Subcutaneous adipose tissue (tissue), 4 donors: ENCODE data around the gene SERPINA10. TPM values are rescaled to one million over a fixed set of nuclear protein-coding genes. Genes with fewer than 3 reads are reported as not detected.

Experiments
- total RNA-seq, 4 donors: library from RNA; depleted of rRNA; stranded (reverse); fragments of >200 nt; gene quantifications; one replicate each; pipeline ENCODE4 v1.1.0, GENCODE V29; 2016
- TF ChIP-seq, protein P1 (sequence below): fragments of 450-650 bp; IDR thresholded peaks from one replicate; pipeline ENCODE4 v1.5.1; 2016; ENCODE audit warnings: low read depth, mild to moderate bottlenecking, control low read depth, antibody characterized with exemption, moderate library complexity

Gene SERPINA10
- total RNA-seq, 4 donors from 2014 or later: not detected

DNA sequence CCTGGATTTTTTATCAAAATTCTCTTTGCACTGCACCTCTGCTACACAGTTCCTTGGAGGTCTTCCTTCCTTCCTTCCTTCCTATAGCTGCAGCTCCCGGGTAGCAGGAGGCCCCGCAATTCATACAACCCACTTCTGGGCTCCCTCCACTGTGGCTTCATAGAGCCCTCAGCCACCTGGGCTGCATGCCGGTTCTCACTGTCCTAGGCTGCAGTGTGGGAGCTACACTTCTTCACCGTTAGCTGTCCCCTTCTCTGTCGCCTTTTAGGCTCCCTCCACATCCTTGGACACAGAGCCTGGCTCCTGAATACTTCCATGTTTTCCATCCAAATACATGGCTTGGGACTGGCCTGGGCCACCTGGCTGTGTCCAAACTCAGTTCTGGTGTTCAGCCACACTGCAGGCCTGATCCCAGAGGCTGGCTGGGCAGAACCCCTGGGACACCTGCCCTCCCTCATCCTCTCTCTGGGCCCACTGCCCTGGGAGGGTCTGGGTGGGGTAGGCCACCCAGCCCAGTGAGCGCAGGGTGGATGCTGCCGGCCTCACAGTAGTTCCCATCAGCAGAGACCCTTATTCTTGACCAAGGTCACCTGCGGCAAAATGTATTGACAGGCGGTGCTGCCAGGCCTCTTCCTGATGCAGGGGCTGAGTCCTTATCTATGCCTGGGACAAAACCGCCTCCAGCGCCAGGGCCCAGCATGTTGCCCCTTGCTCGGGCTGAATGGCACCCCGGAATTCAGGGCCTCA is 1.7 kb downstream of the SERPINA10 start:
- TF ChIP-seq, protein P1, sequence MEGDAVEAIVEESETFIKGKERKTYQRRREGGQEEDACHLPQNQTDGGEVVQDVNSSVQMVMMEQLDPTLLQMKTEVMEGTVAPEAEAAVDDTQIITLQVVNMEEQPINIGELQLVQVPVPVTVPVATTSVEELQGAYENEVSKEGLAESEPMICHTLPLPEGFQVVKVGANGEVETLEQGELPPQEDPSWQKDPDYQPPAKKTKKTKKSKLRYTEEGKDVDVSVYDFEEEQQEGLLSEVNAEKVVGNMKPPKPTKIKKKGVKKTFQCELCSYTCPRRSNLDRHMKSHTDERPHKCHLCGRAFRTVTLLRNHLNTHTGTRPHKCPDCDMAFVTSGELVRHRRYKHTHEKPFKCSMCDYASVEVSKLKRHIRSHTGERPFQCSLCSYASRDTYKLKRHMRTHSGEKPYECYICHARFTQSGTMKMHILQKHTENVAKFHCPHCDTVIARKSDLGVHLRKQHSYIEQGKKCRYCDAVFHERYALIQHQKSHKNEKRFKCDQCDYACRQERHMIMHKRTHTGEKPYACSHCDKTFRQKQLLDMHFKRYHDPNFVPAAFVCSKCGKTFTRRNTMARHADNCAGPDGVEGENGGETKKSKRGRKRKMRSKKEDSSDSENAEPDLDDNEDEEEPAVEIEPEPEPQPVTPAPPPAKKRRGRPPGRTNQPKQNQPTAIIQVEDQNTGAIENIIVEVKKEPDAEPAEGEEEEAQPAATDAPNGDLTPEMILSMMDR: no peak

DNA sequence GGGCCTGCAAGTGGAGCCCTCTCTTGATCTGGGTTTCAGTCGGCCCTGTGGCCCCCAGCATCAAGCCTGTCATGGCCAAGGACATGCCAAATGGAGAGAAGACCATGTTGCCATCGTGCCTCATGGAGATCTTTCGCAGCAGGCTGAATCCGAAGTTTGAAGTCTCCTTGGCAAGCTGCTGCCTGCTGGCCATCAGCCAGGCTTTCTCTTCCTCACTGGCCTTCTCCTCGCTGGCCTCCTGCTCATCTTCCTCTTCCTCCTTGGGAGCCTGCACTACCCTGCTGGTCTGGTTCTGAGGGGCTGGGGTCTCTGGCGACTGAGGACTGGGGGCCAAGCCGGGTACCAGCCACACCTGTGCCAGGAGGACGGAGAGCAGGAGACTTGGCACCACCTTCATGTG is 2.9 kb downstream of the SERPINA10 start:
- TF ChIP-seq, protein P1: no peak

DNA sequence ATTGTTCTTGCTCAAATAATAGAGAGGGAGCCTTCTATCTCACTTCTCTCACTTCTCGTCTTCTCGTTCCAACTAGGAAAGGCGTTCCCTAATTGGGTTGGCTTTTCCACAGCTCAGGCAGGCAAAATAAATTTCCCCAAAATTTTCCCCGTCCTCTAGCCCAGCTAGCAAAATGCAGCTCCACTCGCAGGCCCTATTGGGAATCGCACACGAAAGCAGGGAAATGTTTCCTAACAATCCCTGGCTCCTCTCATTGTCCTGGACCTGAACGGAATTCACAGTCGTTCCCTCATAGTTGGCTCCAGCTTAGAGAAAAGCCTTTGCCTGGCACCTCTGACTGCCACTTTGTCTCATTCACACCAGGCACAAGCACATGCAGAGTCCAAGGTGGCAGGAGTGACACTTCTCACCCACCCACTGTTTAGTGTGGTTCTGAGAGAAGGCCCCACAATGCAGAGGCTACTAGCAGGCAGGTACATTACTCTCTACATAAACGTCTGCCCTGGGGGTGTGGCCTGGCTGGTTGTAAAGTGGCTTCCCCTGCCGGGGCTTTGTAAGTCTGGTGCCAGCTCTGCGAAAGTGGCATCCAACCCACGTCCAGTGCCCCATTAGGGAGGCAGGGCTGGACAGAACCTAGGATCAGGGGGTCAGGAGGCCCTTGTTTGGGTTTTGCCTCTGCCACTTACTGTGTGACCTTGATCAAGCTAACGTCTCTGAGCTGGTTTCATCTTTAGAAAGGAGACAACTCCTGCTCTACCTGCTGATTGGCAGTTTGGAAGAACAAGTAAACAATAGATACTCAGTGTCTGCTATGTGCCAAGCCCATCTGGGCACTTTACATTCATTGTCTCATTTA is 4.2 kb downstream of the SERPINA10 start:
- TF ChIP-seq, protein P1: no peak

DNA sequence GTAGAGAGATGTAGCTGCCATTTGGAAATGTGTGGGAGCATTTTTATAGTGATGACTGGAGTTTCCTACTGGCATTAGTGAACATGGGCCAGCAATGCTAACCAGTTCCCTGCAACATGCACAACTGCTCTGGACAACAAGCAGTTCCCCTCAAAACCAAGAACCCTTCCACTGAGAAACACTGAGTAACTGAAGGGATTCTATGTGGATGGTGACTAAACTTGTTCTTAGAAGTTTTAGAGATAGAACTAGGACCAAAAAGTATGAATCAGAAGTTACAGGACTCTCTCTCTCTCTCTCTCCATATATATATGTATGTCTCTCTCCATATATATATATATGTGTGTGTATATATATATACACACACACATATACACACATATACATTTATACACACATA is 7.9 kb downstream of the SERPINA10 start:
- TF ChIP-seq, protein P1: no peak

DNA sequence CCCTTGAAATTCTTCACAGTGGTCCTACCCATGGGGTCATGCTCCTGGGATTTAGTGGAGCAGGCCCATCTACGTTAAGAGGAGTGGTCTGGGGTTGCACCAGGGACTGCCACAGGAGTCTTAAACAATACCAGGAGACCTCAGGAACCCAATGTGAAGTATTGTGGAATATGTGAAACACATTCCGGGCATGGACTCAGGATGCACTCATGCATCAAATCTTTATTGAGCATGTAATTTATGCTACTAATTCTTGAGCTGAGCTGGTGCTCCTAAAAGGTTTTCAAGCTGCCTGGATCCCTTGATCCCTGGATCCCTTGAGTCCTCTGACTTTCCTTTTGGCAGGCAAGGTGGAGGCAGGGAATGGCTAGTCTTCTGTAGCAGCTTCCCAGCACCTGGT is 8.8 kb downstream of the SERPINA10 start:
- TF ChIP-seq, protein P1: no peak

DNA sequence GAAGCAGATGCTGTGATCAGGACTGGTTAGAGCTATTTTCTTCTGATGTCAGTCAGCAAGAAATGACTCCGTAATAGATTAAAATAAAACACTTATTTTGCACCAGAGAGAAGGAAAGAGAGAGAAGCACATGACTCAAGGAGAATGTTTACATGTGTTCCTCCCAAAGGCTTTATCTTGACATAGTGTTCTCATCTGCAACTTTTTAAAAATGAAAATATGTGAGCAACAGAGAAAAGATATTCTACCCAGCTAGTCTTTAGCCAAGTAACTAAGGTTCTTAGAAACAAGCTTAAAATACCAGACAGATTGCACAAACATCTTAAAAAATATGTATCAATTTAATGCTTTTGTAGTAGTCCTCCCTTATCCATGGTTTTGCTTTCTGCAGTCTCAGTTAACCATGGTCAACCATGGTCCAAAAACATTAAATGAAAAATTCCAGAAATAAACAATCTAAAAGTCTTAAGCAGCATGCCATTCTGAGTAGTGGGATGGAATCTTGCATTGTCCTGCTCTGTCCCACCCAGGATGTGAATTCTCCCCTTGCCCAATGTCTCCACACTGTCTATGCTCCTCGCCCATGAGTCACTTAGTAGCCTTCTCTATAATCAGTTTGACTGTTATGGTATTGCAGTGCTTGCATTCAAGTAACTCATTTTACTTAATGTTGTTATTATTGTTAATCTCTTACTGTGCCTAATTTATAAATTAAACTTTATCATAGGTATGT is 9.9 kb downstream of the SERPINA10 start:
- TF ChIP-seq, protein P1: no peak

DNA sequence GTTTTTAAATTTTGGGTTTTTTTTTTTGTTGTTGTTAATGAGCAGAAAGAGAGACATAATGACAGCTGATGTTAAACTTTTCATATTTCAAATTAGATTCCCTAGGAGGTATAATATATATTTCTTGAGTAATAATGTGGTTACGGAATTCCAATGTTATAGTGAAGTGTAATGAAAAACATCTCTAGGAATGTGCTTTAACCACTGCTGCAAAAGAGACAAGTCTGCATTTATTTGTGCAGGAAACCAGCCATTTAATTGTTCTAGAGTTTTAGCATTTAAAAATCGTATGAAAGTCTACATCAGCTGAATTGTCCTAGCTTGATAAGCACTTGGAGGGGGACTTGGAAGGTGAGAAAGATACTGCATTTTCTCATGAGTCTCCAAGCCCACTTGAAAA is 14.3 kb downstream of the SERPINA10 start:
- TF ChIP-seq, protein P1: no peak
